Thymus (tissue), 11 donors: Measurements from ENCODE around the gene ERGIC1. TPM values are rescaled to one million over a fixed set of nuclear protein-coding genes. Genes with fewer than 3 reads are reported as not detected.

Experiments used
- DNase-seq, 9 donors: peaks; one replicate each; pipeline ENCODE4 v3.0.0-alpha.2; 2013; ENCODE audit warnings: low spot score in 9 of 9, low read depth in 6 of 9, missing footprints in 1 of 9
- H3K27ac ChIP-seq, 2 donors: one replicate each; pipeline ENCODE4 v1.5.1; 2013; ENCODE audit warnings: control low read depth in 1 of 2, low read depth in 1 of 2, low read length in 1 of 2, mild to moderate bottlenecking in 1 of 2, moderate library complexity in 1 of 2
- H3K27me3 ChIP-seq, 2 donors: one replicate each; pipeline ENCODE4 v1.5.1; 2013; ENCODE audit warnings: low read length in 1 of 2; ENCODE audit not compliant: control insufficient read depth in 2 of 2, insufficient read depth in 1 of 2
- H3K36me3 ChIP-seq, 2 donors: one replicate each; pipeline ENCODE4 v1.5.1; 2013; ENCODE audit warnings: low read length in 1 of 2, mild to moderate bottlenecking in 1 of 2, moderate library complexity in 1 of 2; ENCODE audit not compliant: control insufficient read depth in 2 of 2, insufficient read depth in 2 of 2
- H3K4me1 ChIP-seq, 2 donors: one replicate each; pipeline ENCODE4 v1.5.1; 2013; ENCODE audit warnings: low read length in 2 of 2; ENCODE audit not compliant: control insufficient read depth in 2 of 2, insufficient read depth in 2 of 2
- H3K4me3 ChIP-seq, 2 donors: one replicate each; pipeline ENCODE4 v1.5.1; 2013; ENCODE audit warnings: low read length in 2 of 2, control low read depth in 1 of 2, mild to moderate bottlenecking in 1 of 2
- H3K9me3 ChIP-seq, 2 donors: one replicate each; pipeline ENCODE4 v1.5.1; 2013; ENCODE audit warnings: low read length in 1 of 2, mild to moderate bottlenecking in 1 of 2; ENCODE audit not compliant: control insufficient read depth in 2 of 2, insufficient read depth in 1 of 2
- WGBS: extraction: QIAGEN DNeasy Blood & Tissue Kit; methylation state at CpG from one replicate; pipeline ENCODE4 v1.1.7; 2013; 5-methylcytosine and 5-hydroxymethylcytosine counted together
- polyA plus RNA-seq: library from polyadenylated mRNA; stranded (reverse); fragments of 200-250 nt; gene quantifications from one replicate; pipeline ENCODE4 v1.2.3, GENCODE V29; 2013
- total RNA-seq: library from RNA; stranded (reverse); fragments of 120-200 nt; gene quantifications from one replicate; pipeline ENCODE4 v1.2.4, GENCODE V29; 2013
- donor health status: healthy.

ERGIC1 gene
- total and polyA plus RNA-seq, 2 donors = 57.2 to 69.2 TPM

DNA sequence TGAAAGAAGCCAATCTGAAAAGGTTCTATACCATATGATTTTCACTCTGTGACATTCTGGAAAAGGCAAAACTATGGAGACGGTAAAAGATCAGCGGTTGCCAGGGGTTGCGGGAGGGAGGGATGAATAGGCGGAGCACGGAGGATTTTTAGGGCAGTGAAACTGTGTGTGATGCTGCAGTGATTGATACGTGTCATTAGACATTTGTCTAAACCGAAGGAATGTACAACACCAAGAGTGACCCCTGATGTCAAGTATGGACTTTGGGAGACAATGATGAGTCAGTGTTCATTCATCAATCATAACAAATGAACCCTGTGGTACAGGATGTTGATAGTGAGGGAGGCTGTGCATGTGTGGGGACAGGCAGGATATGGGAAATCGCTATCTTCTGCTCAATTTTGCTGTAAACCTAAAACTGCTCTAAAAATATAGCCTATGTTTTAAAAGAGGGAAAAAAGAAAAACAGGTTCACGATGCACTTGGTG lies 34.4 kb downstream of the ERGIC1 start:
- Histone ChIP-seq H3K9me3 (no peaks in the 10 kb centered on the region), H3K27me3 (no peaks in the 10 kb centered on the region), H3K4me3 (no peak overlapping the region), H3K27ac (peak overlapping the region in 1 of 2 donors; percentile 84), H3K4me1 (peaks cover 20 to 41% of the 10 kb centered on the region in 2 donors), H3K36me3 (peaks cover 16 to 27% of the 10 kb centered on the region in 2 donors)
- no peak for DNase-seq
- 85% methylated on average over 9 of the region's 9 CpGs for WGBS

DNA sequence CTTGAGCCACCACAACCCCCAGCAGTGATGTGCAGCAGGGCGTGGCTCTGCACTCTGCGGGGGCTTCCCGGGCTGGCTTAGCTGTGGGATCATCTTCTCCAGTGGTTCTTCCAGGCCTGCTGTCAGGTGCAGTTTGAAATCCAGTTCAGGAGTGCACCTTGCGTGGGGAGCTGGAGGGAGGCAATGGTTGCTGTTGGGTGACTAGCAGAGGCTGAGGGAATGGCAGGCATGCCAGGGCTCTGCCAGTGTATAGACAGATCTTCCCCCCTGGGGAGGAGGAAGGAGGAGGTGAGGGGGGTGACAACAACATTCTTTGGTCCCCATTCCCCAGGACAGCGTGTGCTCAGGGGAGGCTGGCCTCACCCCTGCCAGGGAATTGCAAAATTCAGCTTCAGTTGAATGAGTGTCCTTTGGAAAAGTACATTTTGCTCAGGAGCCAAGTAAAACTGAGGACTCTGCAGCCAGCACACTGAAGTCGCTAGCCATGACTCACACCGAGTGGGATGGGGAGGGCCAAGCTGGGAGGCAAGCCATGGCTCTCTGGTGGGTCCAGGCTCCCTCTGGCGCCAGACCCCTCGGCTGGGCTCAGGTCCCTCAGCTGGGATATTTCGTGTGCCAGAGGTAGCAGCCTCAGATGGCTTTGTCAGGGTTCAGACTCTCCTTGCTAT lies 35.0 kb downstream of the ERGIC1 start:
- Histone ChIP-seq H3K9me3 (no peaks in the 10 kb centered on the region), H3K4me1 (peaks cover 20 to 45% of the 10 kb centered on the region in 2 donors), H3K4me3 (no peak overlapping the region), H3K36me3 (peaks cover 17 to 28% of the 10 kb centered on the region in 2 donors), H3K27me3 (no peaks in the 10 kb centered on the region), H3K27ac (peak overlapping the region in 1 of 2 donors; percentile 84)
- no peak for DNase-seq
- WGBS = 83% methylated on average over 10 of the region's 10 CpGs

DNA sequence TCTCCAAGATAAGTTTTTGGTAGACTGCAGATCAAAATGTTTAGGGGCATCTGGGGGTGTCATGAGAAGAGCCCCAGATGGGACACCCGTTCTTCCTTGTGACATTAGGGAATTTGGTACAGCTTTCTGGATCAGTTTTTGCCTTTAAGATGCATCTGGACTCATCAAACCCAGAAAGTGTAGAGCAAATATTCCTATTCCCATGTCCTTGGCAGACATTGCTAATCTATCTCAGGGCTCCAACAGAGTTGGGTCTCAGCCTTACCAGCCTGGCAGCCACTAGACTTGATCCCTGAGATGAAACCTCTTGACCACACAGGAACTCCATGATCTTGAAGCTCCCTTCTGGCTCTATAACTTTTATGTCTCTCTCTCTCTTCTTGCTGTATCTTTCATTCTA lies 35.6 kb downstream of the ERGIC1 start:
- H3K27ac ChIP-seq = peak overlapping the region; percentile 21 to 71
- H3K4me1 ChIP-seq = peaks cover 22 to 45% of the 10 kb centered on the region in 2 donors
- H3K9me3 ChIP-seq = no peaks in the 10 kb centered on the region
- no peak for DNase-seq
- no peak overlapping the region for H3K4me3 ChIP-seq
- 97% methylated on average over 1 of the region's 1 CpG for WGBS
- H3K27me3 ChIP-seq = no peaks in the 10 kb centered on the region
- peaks cover 17 to 28% of the 10 kb centered on the region in 2 donors for H3K36me3 ChIP-seq

DNA sequence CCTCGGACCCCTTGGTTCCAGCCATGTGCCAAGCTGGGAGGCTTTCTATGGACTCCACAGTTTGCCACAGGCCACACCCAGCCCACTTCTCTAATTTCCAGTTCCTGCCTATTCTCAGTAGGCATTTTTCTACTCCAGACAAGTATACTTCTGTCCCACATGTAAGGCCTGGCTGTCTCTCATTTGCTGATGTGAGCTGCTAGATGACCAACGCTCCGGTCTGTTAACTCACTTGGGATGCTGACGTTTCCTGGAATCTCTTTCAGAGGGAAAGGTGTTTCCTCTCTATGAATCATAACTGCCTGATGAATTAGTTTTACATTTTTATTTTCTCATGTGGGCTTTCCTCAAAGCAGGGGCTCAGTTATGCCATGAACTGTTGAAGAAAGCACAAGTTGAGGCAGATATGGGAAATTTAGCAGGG lies 36.3 kb downstream of the ERGIC1 start:
- Histone ChIP-seq H3K27me3 (no peaks in the 10 kb centered on the region), H3K36me3 (peaks cover 17 to 28% of the 10 kb centered on the region in 2 donors), H3K27ac (peak overlapping the region; percentile 38 to 71), H3K4me1 (peaks cover 23 to 49% of the 10 kb centered on the region in 2 donors), H3K4me3 (no peak overlapping the region), H3K9me3 (no peaks in the 10 kb centered on the region)
- 79% methylated on average over 4 of the region's 4 CpGs for WGBS
- DNase-seq = no peak

DNA sequence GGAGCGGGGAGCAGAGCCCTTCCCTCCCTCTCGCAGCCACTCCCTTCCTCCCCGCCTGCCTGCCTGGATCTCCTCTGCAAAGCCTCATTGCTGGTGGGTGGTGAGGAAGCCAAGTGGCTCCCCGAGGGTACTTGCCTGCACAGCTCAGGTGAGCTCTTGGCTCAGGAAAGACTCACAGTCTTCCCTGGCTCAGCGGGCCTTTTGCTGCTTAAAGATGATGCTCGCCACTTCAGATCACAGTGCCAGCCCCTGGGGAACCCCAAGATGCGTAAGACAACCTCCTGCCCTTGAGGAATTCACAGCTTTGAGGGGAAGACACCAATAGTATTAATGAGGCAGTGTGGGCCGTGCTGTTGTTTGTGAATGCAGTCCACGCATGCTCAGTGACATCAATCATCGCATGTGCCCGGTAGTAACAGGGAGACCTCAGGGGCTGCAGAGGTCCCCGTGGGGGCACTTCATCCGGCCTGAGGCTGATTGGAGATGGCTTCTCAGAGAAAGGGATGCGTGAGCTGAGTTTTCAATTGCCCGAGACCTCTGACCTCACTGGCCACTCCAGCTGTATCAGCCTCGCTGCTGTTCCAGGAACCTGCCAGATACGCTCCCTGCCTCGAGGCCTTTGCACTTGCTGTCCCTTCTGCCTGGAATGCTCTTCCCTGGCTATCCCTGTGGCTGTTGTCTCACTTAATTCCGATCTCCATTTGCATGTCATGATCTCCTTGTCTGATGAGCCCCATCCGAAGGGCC lies 36.8 kb downstream of the ERGIC1 start:
- Histone ChIP-seq H3K36me3 (peaks cover 17 to 28% of the 10 kb centered on the region in 2 donors), H3K9me3 (no peaks in the 10 kb centered on the region), H3K4me3 (no peak overlapping the region), H3K4me1 (peaks cover 23 to 53% of the 10 kb centered on the region in 2 donors), H3K27ac (peak overlapping the region; percentile 38 to 73), H3K27me3 (no peaks in the 10 kb centered on the region)
- no peak for DNase-seq
- 91% methylated on average over 20 of the region's 20 CpGs for WGBS

DNA sequence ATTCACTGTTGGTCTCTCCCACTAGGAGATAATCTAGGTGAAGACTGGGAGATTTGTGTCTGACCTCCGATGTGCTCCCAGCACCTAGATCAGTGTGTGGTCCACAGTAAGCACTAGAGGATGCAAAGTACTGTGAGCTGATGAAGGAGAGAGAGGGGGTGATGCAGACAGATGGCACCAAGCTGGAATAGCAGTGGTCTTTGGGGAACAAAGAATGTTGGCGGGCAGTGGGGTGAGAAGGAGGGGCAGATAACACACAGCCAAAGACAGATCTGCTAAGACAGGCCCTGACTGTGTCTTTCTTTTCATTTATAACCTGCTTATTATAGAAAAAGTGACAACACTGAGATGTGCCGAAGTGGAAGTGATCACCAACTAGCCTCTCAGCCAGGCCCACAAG lies 37.5 kb downstream of the ERGIC1 start:
- 94% methylated on average over 3 of the region's 3 CpGs for WGBS
- H3K36me3 ChIP-seq = peaks cover 17 to 28% of the 10 kb centered on the region in 2 donors
- H3K4me1 ChIP-seq = peaks cover 23 to 48% of the 10 kb centered on the region in 2 donors
- DNase-seq = no peak
- H3K9me3 ChIP-seq = no peaks in the 10 kb centered on the region
- H3K27me3 ChIP-seq = no peaks in the 10 kb centered on the region
- H3K4me3 ChIP-seq = no peak overlapping the region
- H3K27ac ChIP-seq = no peak overlapping the region

DNA sequence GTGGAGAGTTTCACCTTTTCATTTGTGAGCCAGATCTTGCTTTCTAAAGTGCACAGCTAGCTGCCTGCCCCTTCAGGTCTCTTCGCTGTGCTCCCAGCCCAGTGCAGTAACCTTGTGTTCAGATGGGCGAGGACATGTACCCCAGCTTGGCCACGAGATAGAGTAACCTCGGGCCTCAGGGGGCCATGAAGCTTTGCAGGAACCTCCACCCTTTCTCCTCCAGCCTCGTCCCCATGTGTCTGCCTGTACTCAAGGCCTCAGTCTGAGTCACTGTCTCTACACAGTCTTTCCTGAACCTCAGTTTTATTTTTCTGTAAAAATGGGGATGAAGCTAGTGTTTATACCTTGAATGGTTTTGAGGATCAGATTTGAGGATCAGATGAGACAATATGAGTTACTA lies 37.9 kb downstream of the ERGIC1 start:
- peak overlapping the region in 1 of 2 donors; percentile 11 for H3K27ac ChIP-seq
- 86% methylated on average over 5 of the region's 5 CpGs for WGBS
- H3K27me3 ChIP-seq = no peaks in the 10 kb centered on the region
- peaks cover 23 to 48% of the 10 kb centered on the region in 2 donors for H3K4me1 ChIP-seq
- H3K4me3 ChIP-seq = no peak overlapping the region
- no peaks in the 10 kb centered on the region for H3K9me3 ChIP-seq
- peaks cover 17 to 24% of the 10 kb centered on the region in 2 donors for H3K36me3 ChIP-seq
- no peak for DNase-seq

DNA sequence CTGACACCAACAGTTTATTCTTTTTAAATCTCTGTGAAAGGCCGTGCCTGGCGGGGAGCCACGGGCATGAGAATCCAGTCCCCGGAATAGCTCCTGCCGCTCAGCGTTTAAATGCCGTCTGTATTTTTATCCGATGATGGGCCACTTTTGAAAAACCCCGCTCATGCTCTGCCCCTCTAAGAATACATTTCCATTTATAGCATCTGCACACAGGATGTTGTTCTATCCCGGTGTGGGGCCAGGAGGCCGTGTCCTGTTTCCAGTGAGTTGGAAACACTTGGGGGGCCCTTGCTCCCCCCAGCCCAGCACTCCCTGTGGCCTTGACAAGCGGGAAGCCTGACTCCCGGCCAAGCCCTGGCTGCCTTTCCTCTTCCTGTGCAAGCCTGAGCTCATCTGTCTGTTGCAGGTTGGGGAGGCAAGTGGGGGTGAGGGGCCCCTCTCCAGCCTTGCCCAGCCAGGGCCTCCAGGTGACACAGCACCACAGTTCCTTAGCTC lies 39.0 kb downstream of the ERGIC1 start:
- 32% methylated on average over 13 of the region's 13 CpGs for WGBS
- Histone ChIP-seq H3K4me3 (no peak overlapping the region), H3K27ac (peak overlapping the region in 1 of 2 donors; percentile 3)

DNA sequence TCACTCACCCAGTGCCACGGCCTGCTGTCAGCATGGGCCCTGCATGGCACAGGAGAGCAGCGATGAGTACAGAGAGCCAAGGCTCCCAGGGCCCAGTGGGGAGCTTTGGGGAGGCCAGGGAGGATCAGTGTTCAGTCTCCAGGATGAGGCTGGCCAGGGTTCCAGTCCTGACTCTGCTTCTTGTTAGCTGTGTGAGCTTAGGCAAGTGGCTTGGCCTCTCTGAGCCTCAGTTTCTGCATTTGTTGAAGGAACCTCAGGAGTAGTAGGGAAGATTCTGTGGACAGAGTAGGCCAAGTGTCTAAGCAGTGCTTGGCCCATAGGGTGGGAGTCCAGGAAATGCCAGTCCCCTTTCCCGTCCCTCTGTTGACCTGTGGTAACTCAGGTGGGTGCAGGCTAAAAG lies 39.5 kb downstream of the ERGIC1 start:
- Histone ChIP-seq H3K27ac (peak overlapping the region in 1 of 2 donors; percentile 3), H3K4me3 (no peak overlapping the region), H3K27me3 (no peaks in the 10 kb centered on the region), H3K9me3 (no peaks in the 10 kb centered on the region), H3K4me1 (peaks cover 21 to 50% of the 10 kb centered on the region in 2 donors), H3K36me3 (peaks cover 19 to 21% of the 10 kb centered on the region in 2 donors)
- DNase-seq = no peak
- 80% methylated on average over 3 of the region's 3 CpGs for WGBS

More for the DNA sequence above, 39.0 kb downstream of the ERGIC1 start:
- no peaks in the 10 kb centered on the region for H3K9me3 ChIP-seq
- H3K4me1 ChIP-seq = peaks cover 21 to 50% of the 10 kb centered on the region in 2 donors
- H3K36me3 ChIP-seq = peaks cover 17 to 21% of the 10 kb centered on the region in 2 donors
- H3K27me3 ChIP-seq = no peaks in the 10 kb centered on the region
- peak in 2 of 9 donors; percentile 27 to 40 for DNase-seq
